Tibial artery (tissue), 4 donors: ENCODE results near the gene KRTAP5-5.
A peak's percentile ranks its signal among the peaks of the same experiment; 100 is the strongest.
"Not testable (repeated sequence)": the region's sequence is repeated elsewhere in the genome, so short reads cannot be mapped to it uniquely, and the experiment has no call there.

ENCODE experiments used
- DNase-seq, 2 donors: peaks; one replicate each; pipeline ENCODE4 v3.0.0-alpha.2; 2019
- H3K27ac ChIP-seq, 2 donors: fragments of 200-600 bp; sonication (generic) in 1 of 2; 1 replicate in 1 of 2; 2 replicates in 1 of 2; pipeline ENCODE4 v1.5.1; 2018 to 2019; ENCODE audit warnings: mild to moderate bottlenecking in 1 of 2
- H3K27me3 ChIP-seq, 2 donors: fragments of 200-600 bp; sonication (generic) in 1 of 2; one replicate each; pipeline versions ENCODE4 v1.5.1 to v1.6.0; 2016 to 2019
- H3K36me3 ChIP-seq, 3 donors: fragments of 200-600 bp; sonication (generic) in 2 of 3; one replicate each; pipeline ENCODE4 v1.5.1; 2016 to 2019; ENCODE audit warnings: mild to moderate bottlenecking in 2 of 3
- H3K4me1 ChIP-seq, 4 donors: fragments of 200-600 bp; sonication (generic) in 2 of 4; 1 replicate in 3 of 4; 2 replicates in 1 of 4; pipeline ENCODE4 v1.5.1; 2016 to 2019
- H3K4me3 ChIP-seq, 2 donors: fragments of 200-600 bp; sonication (generic) in 1 of 2; 1 replicate in 1 of 2; 2 replicates in 1 of 2; pipeline ENCODE4 v1.5.1; 2018 to 2019; ENCODE audit warnings: mild to moderate bottlenecking in 2 of 2
- H3K9me3 ChIP-seq, 3 donors: fragments of 200-600 bp; sonication (generic) in 1 of 3; one replicate each; pipeline ENCODE4 v1.5.1; 2016 to 2019
- CTCF ChIP-seq, 2 experiments: fragments of 200-600 bp in 1 of 2; fragments of 450-650 bp in 1 of 2; IDR thresholded peaks; one replicate each; pipeline ENCODE4 v1.5.1; 2017 to 2019; ENCODE audit warnings: antibody characterized with exemption in 2 of 2, mild to moderate bottlenecking in 1 of 2, moderate library complexity in 1 of 2
- intact Hi-C: fragments of 100-400 bp; cut with DNase I; formaldehyde crosslinking; loops from one replicate; pipeline ENCODE4 v1.15.0; 2023; ENCODE audit warnings: low total_unique reads

The KRTAP5-5 gene

GRCh38 chr11:1655168-1656060 lies 25.8 kb downstream of the KRTAP5-5 start:
- H3K4me3 ChIP-seq: no peak overlapping the region
- H3K36me3 ChIP-seq: no peaks in the 10 kb centered on the region
- H3K27me3 ChIP-seq: peaks cover 0 to 33% of the 10 kb centered on the region in 2 donors
- peak; percentile 5 to 55 for DNase-seq
- H3K27ac ChIP-seq: no peak overlapping the region
- no peak for TF ChIP-seq CTCF (IDR thresholded peaks at IDR 0.05)
- no peaks in the 10 kb centered on the region for H3K9me3 ChIP-seq
- intact Hi-C loops: loop anchor here (10.0 kb wide), 1 partner anchor 499 kb away; no protein-coding TSS in a partner anchor
- H3K4me1 ChIP-seq: peaks cover 0 to 8% (median 4%) of the 10 kb centered on the region in 4 donors

GRCh38 chr11:1656061-1656441 lies 26.5 kb downstream of the KRTAP5-5 start:
- Histone ChIP-seq H3K4me1 (peaks cover 0 to 8% (median 4%) of the 10 kb centered on the region in 4 donors), H3K27ac (no peak overlapping the region), H3K4me3 (no peak overlapping the region), H3K9me3 (no peaks in the 10 kb centered on the region), H3K36me3 (no peaks in the 10 kb centered on the region), H3K27me3 (peaks cover 0 to 36% of the 10 kb centered on the region in 2 donors)
- intact Hi-C loops: loop anchor here (10.0 kb wide), 1 partner anchor 499 kb away; no protein-coding TSS in a partner anchor
- no peak for DNase-seq
- TF ChIP-seq CTCF (IDR thresholded peaks at IDR 0.05): no peak

GRCh38 chr11:1656670-1657069 lies 27.1 kb downstream of the KRTAP5-5 start:
- no peak for TF ChIP-seq CTCF (IDR thresholded peaks at IDR 0.05)
- no peaks in the 10 kb centered on the region for H3K36me3 ChIP-seq
- intact Hi-C loops: loop anchor here (10.0 kb wide), 1 partner anchor 498 kb away; no protein-coding TSS in a partner anchor
- peaks cover 0 to 8% (median 4%) of the 10 kb centered on the region in 4 donors for H3K4me1 ChIP-seq
- no peaks in the 10 kb centered on the region for H3K9me3 ChIP-seq
- peak in 1 of 2 donors; percentile 20 for DNase-seq
- no peak overlapping the region for H3K4me3 ChIP-seq
- H3K27me3 ChIP-seq: peaks cover 0 to 34% of the 10 kb centered on the region in 2 donors
- no peak overlapping the region for H3K27ac ChIP-seq

DNA sequence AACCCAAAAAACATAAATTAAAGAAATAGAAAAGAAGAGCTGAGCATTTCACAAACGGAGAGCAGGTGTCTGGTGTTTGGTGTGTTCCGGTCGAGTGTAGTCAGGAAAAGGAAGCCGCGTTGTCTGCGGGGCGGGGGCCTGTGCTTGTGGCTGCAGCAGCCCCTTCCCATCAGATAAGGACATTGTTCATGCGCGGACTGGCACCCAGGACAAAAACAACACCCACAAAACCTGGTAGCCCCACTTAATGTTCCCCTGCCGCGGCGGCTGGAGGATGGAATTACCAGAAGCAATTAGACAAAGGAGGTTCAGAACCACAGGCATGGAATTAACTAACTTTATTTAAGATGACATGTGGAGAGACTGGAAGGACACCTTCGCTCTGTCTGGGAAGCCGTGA lies 29.9 kb downstream of the KRTAP5-5 start:
- Histone ChIP-seq H3K9me3 (no peaks in the 10 kb centered on the region), H3K27ac (no peak overlapping the region), H3K4me1 (no peaks in the 10 kb centered on the region), H3K36me3 (no peaks in the 10 kb centered on the region), H3K27me3 (peaks cover 0 to 23% of the 10 kb centered on the region in 2 donors), H3K4me3 (no peak overlapping the region)
- no peak for TF ChIP-seq CTCF (IDR thresholded peaks at IDR 0.05)
- intact Hi-C loops: loop anchor here (10.0 kb wide), 1 partner anchor 495 kb away; no protein-coding TSS in a partner anchor
- DNase-seq: no peak

- intact Hi-C loops: no loop called here
- Histone ChIP-seq H3K4me3 (no peak overlapping the region), H3K27me3 (peaks cover 0 to 15% of the 10 kb centered on the region in 2 donors), H3K4me1 (no peaks in the 10 kb centered on the region), H3K36me3 (no peaks in the 10 kb centered on the region), H3K27ac (no peak overlapping the region), H3K9me3 (no peaks in the 10 kb centered on the region)
- no peak for TF ChIP-seq CTCF (IDR thresholded peaks at IDR 0.05)
- DNase-seq: peak in 1 of 2 donors; percentile 47
These were observed 30.7 kb downstream of the KRTAP5-5 start for GRCh38 chr11:1660111-1660867.

DNA sequence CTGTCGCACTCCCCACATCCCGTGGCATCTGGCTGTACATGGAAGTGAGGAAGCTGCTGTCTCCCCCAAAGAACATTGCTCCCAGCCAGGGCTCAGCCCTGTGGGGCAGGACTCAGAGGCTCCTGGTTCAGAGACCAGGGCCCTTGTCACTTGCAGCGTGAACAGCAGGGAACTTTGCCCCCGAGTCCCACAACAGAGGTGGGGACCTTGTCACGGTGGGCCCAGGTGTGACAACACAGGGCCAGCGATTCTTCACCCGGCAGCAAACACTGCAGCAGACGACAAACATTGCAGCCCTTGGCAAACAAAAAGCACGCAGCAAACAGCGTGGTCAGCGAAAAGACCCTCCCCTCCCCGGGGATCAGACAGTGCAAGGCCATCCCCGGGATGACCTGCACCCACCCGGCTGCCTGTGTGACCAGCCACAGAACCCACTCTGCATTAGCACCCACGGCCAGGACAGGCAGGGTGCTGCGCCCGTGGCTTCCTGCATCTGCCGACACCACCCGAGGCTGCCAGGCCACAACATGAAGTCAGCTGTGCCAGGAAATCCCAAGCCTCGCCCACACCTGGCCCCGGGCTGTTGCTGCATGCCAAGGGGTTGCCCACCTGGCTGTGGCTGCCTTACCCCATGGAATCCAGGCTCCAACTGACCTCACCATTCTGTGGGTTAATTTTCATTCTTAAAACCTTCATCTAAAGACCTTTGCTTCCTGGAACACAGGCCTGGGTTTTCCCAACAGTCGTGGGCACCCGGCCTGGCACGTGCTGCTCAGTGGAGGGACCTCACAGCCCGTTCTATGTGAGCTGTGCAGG lies 32.1 kb downstream of the KRTAP5-5 start:
- H3K4me1 ChIP-seq, H3K4me3 ChIP-seq, H3K9me3 ChIP-seq, H3K36me3 ChIP-seq, H3K27ac ChIP-seq, intact Hi-C loops, H3K27me3 ChIP-seq: not testable (repeated sequence)
- peak; percentile 2 to 53 for DNase-seq

GRCh38 chr11:1662699-1663283 lies 33.2 kb downstream of the KRTAP5-5 start:
- H3K36me3 ChIP-seq, H3K9me3 ChIP-seq, DNase-seq, intact Hi-C loops, H3K4me1 ChIP-seq, H3K4me3 ChIP-seq, H3K27ac ChIP-seq: not testable (repeated sequence)
- H3K27me3 ChIP-seq: peaks cover 0 to 12% of the 10 kb centered on the region in 2 donors
